HL-60/S4 treated with retinoic acid at 250 ng/mL for 4 days and 3 days (cell line): ENCODE results near the gene NANOS3.
"Not testable (repeated sequence)": the region's sequence is repeated elsewhere in the genome, so short reads cannot be mapped to it uniquely, and the experiment has no call there.

ENCODE experiments used
- in situ Hi-C: fragments of 300-500 bp; cut with MboI; formaldehyde crosslinking; loops from 2 replicates; pipeline ENCODE4 v1.7.0; 2022; ENCODE audit warnings: low sequenced_read_pairs

The NANOS3 gene

GRCh38 chr19:13906910-13907309 lies 30.0 kb downstream of the NANOS3 start:
- in situ Hi-C loops = no loop called here

GRCh38 chr19:13908674-13909073 lies 31.7 kb downstream of the NANOS3 start:
- in situ Hi-C loops = no loop called here

GRCh38 chr19:13909430-13909829 lies 32.5 kb downstream of the NANOS3 start:
- in situ Hi-C loops = no loop called here

- in situ Hi-C loops = no loop called here
Observed at GRCh38 chr19:13913352-13913751, 36.4 kb downstream of the NANOS3 start.

- in situ Hi-C loops = no loop called here
Observed at GRCh38 chr19:13914777-13915176, 37.8 kb downstream of the NANOS3 start.

- in situ Hi-C loops = no loop called here
Observed at GRCh38 chr19:13917888-13918406, 41.0 kb downstream of the NANOS3 start.

GRCh38 chr19:13918726-13919411 lies 41.9 kb downstream of the NANOS3 start:
- in situ Hi-C loops = no loop called here

- in situ Hi-C loops = no loop called here
Observed at GRCh38 chr19:13920524-13920923, 43.6 kb downstream of the NANOS3 start.

- in situ Hi-C loops = no loop called here
Observed at GRCh38 chr19:13920940-13921747, 44.2 kb downstream of the NANOS3 start.

GRCh38 chr19:13922118-13922517 lies 45.2 kb downstream of the NANOS3 start:
- in situ Hi-C loops = not testable (repeated sequence)

- in situ Hi-C loops = no loop called here
Observed at GRCh38 chr19:13923194-13923987, 46.5 kb downstream of the NANOS3 start.

GRCh38 chr19:13926010-13926409 lies 49.1 kb downstream of the NANOS3 start:
- in situ Hi-C loops = no loop called here

- in situ Hi-C loops = no loop called here
Observed at GRCh38 chr19:13926715-13927114, 49.8 kb downstream of the NANOS3 start.

GRCh38 chr19:13929340-13929739 lies 52.4 kb downstream of the NANOS3 start:
- in situ Hi-C loops = no loop called here

GRCh38 chr19:13929956-13930355 lies 53.0 kb downstream of the NANOS3 start:
- in situ Hi-C loops = no loop called here
